K562 (cell line): ENCODE measurements around the gene GFOD1. TPM values are rescaled to one million over a fixed set of nuclear protein-coding genes. Genes with fewer than 3 reads are reported as not detected.

Experiments
- ATAC-seq: fragments of 200-7000 bp; cut with Tn5 transposase; 3 replicates; pipeline ENCODE4 v1.9.1; 2020; ENCODE audit warnings: moderate library complexity
- BruUV-seq: library from RNA; stranded (reverse); fragments of 400-500 nt; replicated peaks from 2 replicates; lab custom pipeline; 2021; lab: Mats Ljungman, UMichigan
- CTCF ChIA-PET: fragments of 300-600 bp; formaldehyde crosslinking; extraction: SDS; loops from one replicate; lab custom pipeline; 2021; ENCODE audit warnings: low intra/inter-chr PET ratio; lab: Yijun Ruan, JAX
- POLR2A ChIA-PET: fragments of 300-600, 350-650 bp; sonication (Branson Sonifier 250); formaldehyde crosslinking; extraction: SDS; loops from one replicate; lab custom pipeline; 2021; ENCODE audit warnings: antibody characterized with exemption, inconsistent platforms; lab: Yijun Ruan, JAX
- DNase-seq, 4 experiments: peaks; one replicate each; pipeline versions ENCODE4 v3.0.0 to v3.0.0-alpha.2; 2011 to 2018; ENCODE audit warnings: low spot score in 3 of 4, mixed read lengths in 3 of 4; ENCODE audit errors: extremely low read depth in 1 of 4
- FAIRE-seq: peaks from 2 replicates; lab custom pipeline; 2011; peaks lifted over from hg19 to GRCh38; lab: Jason Lieb, UNC
- H2AFZ ChIP-seq: 2 replicates; pipeline ENCODE4 v1.6.0; 2011; ENCODE audit warnings: low read depth, low read length, control low read depth, inconsistent platforms
- H3K27ac ChIP-seq: fragments of 200-600 bp; 3 replicates; pipeline ENCODE4 v1.8.0; 2011; ENCODE audit warnings: low read depth, mild to moderate bottlenecking, control low read depth, inconsistent platforms, low read length, moderate library complexity, mixed read lengths; ENCODE audit errors: extremely low read depth
- H3K27me3 ChIP-seq, 2 experiments: fragments of 300-600 bp in 1 of 2; 2 replicates in 1 of 2; 3 replicates in 1 of 2; pipeline versions ENCODE4 v1.6.0 to v1.8.0; 2011; ENCODE audit warnings: inconsistent platforms in 2 of 2, low read length in 2 of 2, mild to moderate bottlenecking in 1 of 2, mixed read lengths in 1 of 2, moderate library complexity in 1 of 2; ENCODE audit not compliant: control insufficient read depth in 2 of 2, insufficient read depth in 2 of 2
- H3K36me3 ChIP-seq: fragments of 300-600 bp; 3 replicates; pipeline ENCODE4 v1.8.0; 2011; ENCODE audit warnings: mild to moderate bottlenecking, low read length, inconsistent platforms; ENCODE audit not compliant: control insufficient read depth, insufficient read depth
- H3K4me1 ChIP-seq, 2 experiments: fragments of 200-600 bp in 1 of 2; replicated peaks in 1 of 2; 2 replicates in 1 of 2; 3 replicates in 1 of 2; pipeline versions ENCODE4 v1.5.1 to v1.8.0; 2011; ENCODE audit warnings: inconsistent platforms in 2 of 2, low read length in 2 of 2, mild to moderate bottlenecking in 1 of 2, mixed read lengths in 1 of 2, moderate library complexity in 1 of 2; ENCODE audit not compliant: control insufficient read depth in 2 of 2, insufficient read depth in 2 of 2
- H3K4me2 ChIP-seq: 2 replicates; pipeline ENCODE4 v1.6.1; 2011; ENCODE audit warnings: low read length, control low read depth, inconsistent platforms, mixed read lengths; ENCODE audit not compliant: insufficient read depth
- H3K4me3 ChIP-seq: fragments of 200-600 bp; sonication (generic), shearing (Covaris generic); 2 replicates; pipeline ENCODE4 v1.5.1; 2016; ENCODE audit warnings: control low read depth, inconsistent platforms
- H3K79me2 ChIP-seq: fragments of 200-600 bp; 3 replicates; pipeline ENCODE4 v1.8.0; 2011; ENCODE audit warnings: low read length, inconsistent platforms; ENCODE audit not compliant: control insufficient read depth, insufficient read depth
- H3K9ac ChIP-seq, 2 experiments: 2 replicates each; pipeline versions ENCODE4 v1.6.0 to v1.6.1; 2011; ENCODE audit warnings: low read depth in 2 of 2, low read length in 2 of 2, control low read depth in 1 of 2, inconsistent platforms in 1 of 2, mild to moderate bottlenecking in 1 of 2, mixed read lengths in 1 of 2; ENCODE audit not compliant: insufficient read depth in 1 of 2
- H3K9me1 ChIP-seq: one replicate; pipeline ENCODE4 v1.6.0; 2011; ENCODE audit warnings: inconsistent platforms, mild to moderate bottlenecking, low read length, moderate library complexity; ENCODE audit not compliant: control insufficient read depth, insufficient read depth
- H3K9me3 ChIP-seq: replicated peaks from 2 replicates; pipeline ENCODE4 v1.5.1; 2011; ENCODE audit warnings: low read depth, low read length, inconsistent platforms; ENCODE audit not compliant: control insufficient read depth, insufficient read depth
- H4K20me1 ChIP-seq: replicated peaks from 2 replicates; pipeline ENCODE4 v1.6.1; 2011; ENCODE audit warnings: low read length, inconsistent platforms, mixed read lengths; ENCODE audit not compliant: control insufficient read depth, insufficient read depth
- AFF4 ChIP-seq: sonication (generic); formaldehyde crosslinking; IDR thresholded peaks from 2 replicates; pipeline ENCODE4 v1.8.0; 2023; ENCODE audit warnings: mild to moderate bottlenecking, missing genetic modification reagents
- ARID1B ChIP-seq: fragments of 450-650 bp; IDR thresholded peaks from 2 replicates; pipeline ENCODE4 v1.6.1; 2016; ENCODE audit warnings: antibody characterized with exemption, mild to moderate bottlenecking, inconsistent platforms
- CCNT2 ChIP-seq: IDR thresholded peaks from 2 replicates; pipeline ENCODE4 v1.6.1; 2011; ENCODE audit warnings: borderline replicate concordance, low read depth, mild to moderate bottlenecking, moderate library complexity, mixed read lengths, low read length; ENCODE audit not compliant: insufficient read length; ENCODE audit errors: extremely low read depth
- FOS ChIP-seq: IDR thresholded peaks from 3 replicates; pipeline ENCODE4 v1.6.1; 2011; ENCODE audit not compliant: insufficient read length; ENCODE audit errors: extremely low read depth
- HDAC6 ChIP-seq: IDR thresholded peaks from 2 replicates; pipeline ENCODE4 v1.6.1; 2012; ENCODE audit warnings: low read depth, mild to moderate bottlenecking, control low read depth, inconsistent platforms, low read length, moderate library complexity
- HDGF ChIP-seq: fragments of 450-650 bp; IDR thresholded peaks from 2 replicates; pipeline ENCODE4 v1.6.1; 2016
- LCOR ChIP-seq: sonication (generic); formaldehyde crosslinking; IDR thresholded peaks from 2 replicates; pipeline ENCODE4 v1.8.0; 2022; ENCODE audit warnings: mild to moderate bottlenecking, missing genetic modification reagents
- RERE ChIP-seq: sonication (generic); formaldehyde crosslinking; IDR thresholded peaks from 2 replicates; pipeline ENCODE4 v1.8.0; 2023; ENCODE audit warnings: missing genetic modification reagents, mild to moderate bottlenecking, borderline replicate concordance
- TCF7 ChIP-seq: sonication (generic); IDR thresholded peaks from 2 replicates; pipeline ENCODE4 v1.6.1; 2016; ENCODE audit warnings: antibody characterized with exemption, borderline replicate concordance
- ZNF232 ChIP-seq: sonication (generic); formaldehyde crosslinking; IDR thresholded peaks from 2 replicates; pipeline ENCODE4 v1.8.0; 2022; ENCODE audit warnings: mild to moderate bottlenecking, missing genetic modification reagents
- WGBS: fragments of 100-300 bp; shearing (Covaris generic); methylation state at CpG from one replicate; pipeline ENCODE4 v1.1.6; 2016; ENCODE audit warnings: low coverage, mixed read lengths; ENCODE audit not compliant: insufficient coverage; ENCODE audit errors: missing lambda C conversion rate; 5-methylcytosine and 5-hydroxymethylcytosine counted together
- in situ Hi-C: fragments of 300-500 bp; cut with MboI; formaldehyde crosslinking; loops from 4 replicates; pipeline ENCODE4 v1.15.0; 2018; ENCODE audit warnings: inconsistent platforms, mixed read lengths
- intact Hi-C: fragments of 100-400 bp; cut with micrococcal nuclease; formaldehyde crosslinking; loops from 2 replicates; pipeline ENCODE4 v1.14.2; 2022
- polyA plus RNA-seq, 8 experiments: library from polyadenylated mRNA; depleted of rRNA in 4 of 8; stranded (reverse) in 5 of 8; unstranded in 3 of 8; fragments of >200 nt; fragmentation: Nextera tagmentation in 2 of 8; fragmentation: Illumina TruSeq in 1 of 8; extraction: Ambion mirVana in 2 of 8; extraction: Trizol in 1 of 8; gene quantifications; 2 replicates each; pipeline versions ENCODE4 v1.2.1 to v1.2.3, GENCODE V29; 2011 to 2014; ENCODE audit warnings: inconsistent platforms in 1 of 8, missing spikeins in 1 of 8
- total RNA-seq, 7 experiments: library from RNA; depleted of rRNA in 6 of 7; stranded (reverse); fragments of >200 nt in 6 of 7; fragmentation: Illumina TruSeq in 2 of 7; extraction: Trizol in 2 of 7; gene quantifications; 2 replicates each; pipeline versions ENCODE4 v1.2.1 to v1.2.3, GENCODE V29; 2011 to 2021; ENCODE audit warnings: low replicate concordance in 1 of 7
- TF ChIP-seq, protein P1 (sequence below): fragments of 150-350 bp; conservative IDR thresholded peaks from 2 replicates; pipeline ENCODE4 v1.6.1; 2014; ENCODE audit warnings: low read length

Gene GFOD1
- total and polyA plus RNA-seq, 9 of the 15 experiments (the other 6 are each of a cell fraction or from before 2014, with no cell fraction given), result 3.8 to 12.0 (median 8.2) TPM

DNA sequence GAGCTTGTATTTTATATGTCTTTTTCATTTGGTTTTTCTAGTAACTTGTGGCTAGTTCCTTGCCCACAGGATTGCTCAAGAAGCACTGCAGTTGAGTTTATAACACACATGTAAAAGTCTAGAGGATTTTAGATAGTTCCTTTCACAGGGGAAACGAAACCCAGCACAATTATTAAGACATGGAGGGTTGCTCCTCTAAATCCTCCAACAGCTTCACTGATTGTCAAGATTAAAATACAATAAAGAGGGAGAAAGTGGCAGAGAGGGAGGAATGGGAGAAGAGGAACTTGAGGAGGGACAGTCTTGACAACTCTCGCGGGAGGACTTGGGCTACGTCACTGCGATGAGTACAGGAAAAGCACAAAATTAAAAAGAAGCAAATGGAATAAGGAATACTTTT, 149.4 kb downstream of the GFOD1 start:
- Histone ChIP-seq H3K36me3 (no peaks in the 10 kb centered on the region), H2AFZ (no peak overlapping the region), H3K4me2 (no peak overlapping the region), H4K20me1 (no peaks in the 10 kb centered on the region), H3K9ac (no peak overlapping the region), H3K9me1 (no peaks in the 10 kb centered on the region), H3K9me3 (no peaks in the 10 kb centered on the region), H3K27me3 (peaks cover 0 to 4% of the 10 kb centered on the region in 2 experiments; a peak in 1 of 5 replicates), H3K4me1 (peaks cover 5 to 9% of the 10 kb centered on the region in 2 experiments; a peak in 4 of 5 replicates), H3K4me3 (no peak overlapping the region), H3K79me2 (no peaks in the 10 kb centered on the region), H3K27ac (no peak overlapping the region)
- in situ Hi-C loops (no loop called here), intact Hi-C loops (loop anchor here (5.0 to 10.0 kb wide), 3 partner anchors 237 to 729 kb away; partner anchors contain the start of gene SIRT5)
- ChIA-PET POLR2A (no interaction called here), CTCF (no interaction called here)
- 66% methylated on average over 5 of the region's 5 CpGs for WGBS
- no peak for DNase-seq
- ATAC-seq, result no peak
- FAIRE-seq, result no peak
- BruUV-seq, result no TSS peak
- no peak for TF ChIP-seq AFF4
- no peak for TF ChIP-seq CCNT2
- TF ChIP-seq ARID1B, result no peak
- TF ChIP-seq LCOR (CRISPR knock-in tag), result no peak
- TF ChIP-seq HDAC6, result no peak
- TF ChIP-seq TCF7, result no peak
- TF ChIP-seq HDGF, result no peak
- no peak for TF ChIP-seq RERE
- TF ChIP-seq FOS, result no peak
- no peak for TF ChIP-seq ZNF232 (CRISPR knock-in tag)
- TF ChIP-seq, protein P1, sequence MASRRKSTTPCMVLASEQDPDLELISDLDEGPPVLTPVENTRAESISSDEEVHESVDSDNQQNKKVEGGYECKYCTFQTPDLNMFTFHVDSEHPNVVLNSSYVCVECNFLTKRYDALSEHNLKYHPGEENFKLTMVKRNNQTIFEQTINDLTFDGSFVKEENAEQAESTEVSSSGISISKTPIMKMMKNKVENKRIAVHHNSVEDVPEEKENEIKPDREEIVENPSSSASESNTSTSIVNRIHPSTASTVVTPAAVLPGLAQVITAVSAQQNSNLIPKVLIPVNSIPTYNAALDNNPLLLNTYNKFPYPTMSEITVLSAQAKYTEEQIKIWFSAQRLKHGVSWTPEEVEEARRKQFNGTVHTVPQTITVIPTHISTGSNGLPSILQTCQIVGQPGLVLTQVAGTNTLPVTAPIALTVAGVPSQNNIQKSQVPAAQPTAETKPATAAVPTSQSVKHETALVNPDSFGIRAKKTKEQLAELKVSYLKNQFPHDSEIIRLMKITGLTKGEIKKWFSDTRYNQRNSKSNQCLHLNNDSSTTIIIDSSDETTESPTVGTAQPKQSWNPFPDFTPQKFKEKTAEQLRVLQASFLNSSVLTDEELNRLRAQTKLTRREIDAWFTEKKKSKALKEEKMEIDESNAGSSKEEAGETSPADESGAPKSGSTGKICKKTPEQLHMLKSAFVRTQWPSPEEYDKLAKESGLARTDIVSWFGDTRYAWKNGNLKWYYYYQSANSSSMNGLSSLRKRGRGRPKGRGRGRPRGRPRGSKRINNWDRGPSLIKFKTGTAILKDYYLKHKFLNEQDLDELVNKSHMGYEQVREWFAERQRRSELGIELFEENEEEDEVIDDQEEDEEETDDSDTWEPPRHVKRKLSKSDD, result no peak
